Fibroblast of skin of left quadriceps (primary cell): ENCODE data around the gene SLC39A2.
A peak's percentile ranks its signal among the peaks of the same experiment; 100 is the strongest.
"Not testable (repeated sequence)": the region's sequence is repeated elsewhere in the genome, so short reads cannot be mapped to it uniquely, and the experiment has no call there.

ENCODE experiments used
- DNase-seq, 2 experiments: peaks; one replicate each; pipeline ENCODE4 v3.0.0-alpha.2; 2013; ENCODE audit warnings: low read depth in 2 of 2

The SLC39A2 gene

DNA sequence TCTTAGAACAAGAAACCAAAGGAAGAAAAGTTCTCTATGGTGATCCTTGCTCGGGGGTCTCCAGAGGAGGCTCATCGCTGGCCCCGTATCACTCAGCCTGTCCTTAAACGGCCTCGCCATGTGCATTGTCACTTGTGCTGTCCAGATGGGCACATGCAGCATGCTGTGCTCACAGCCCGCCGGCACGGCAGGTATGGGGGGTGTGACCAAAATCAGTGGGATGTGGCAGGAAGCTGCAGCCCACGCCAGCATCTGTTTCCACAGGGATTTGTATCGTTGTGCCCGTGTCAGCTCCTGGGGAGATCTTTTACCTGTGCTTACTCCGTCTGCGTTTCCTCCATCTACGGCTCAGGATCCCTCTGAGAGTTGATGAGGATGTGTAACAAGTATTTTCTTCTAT, 2.6 kb upstream of the SLC39A2 start:
- no peak for DNase-seq

DNA sequence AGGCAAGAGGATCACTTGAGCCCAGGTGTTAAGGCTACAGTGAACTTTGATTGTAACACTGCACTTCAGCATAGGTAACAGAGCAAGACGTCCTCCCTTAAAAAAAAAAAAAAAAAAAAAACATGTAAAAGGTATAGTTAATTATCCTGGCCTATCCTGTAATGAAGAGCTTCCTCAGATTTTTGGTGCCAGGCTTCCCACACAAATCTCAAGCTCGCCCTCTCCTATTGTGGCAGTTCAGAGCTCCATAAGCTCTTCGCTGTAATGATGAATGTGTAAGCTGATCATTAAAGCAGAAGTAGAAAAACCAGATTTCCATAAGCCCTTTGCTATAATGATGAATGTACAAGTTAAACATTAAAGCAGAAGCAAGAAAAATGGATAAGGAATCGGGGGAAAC, 2.0 kb upstream of the SLC39A2 start:
- DNase-seq = no peak

DNA sequence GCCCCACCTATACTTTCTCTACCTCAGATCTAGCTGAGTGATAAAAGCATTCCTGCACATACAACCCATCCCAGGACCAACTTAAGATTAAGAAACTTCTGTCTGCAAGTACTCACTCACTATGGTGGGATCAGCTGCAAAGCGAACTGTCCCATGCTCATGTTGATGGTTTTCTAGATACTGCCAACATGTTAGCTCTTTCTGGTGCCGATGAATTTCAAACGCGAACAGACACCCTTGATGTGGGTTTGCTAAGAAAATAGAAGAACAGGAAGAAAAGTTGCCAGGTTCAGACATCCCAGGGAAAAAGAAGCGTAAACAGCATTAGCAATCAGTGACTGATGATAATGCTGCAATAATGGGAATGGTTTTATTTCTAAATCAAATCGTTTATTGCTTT, 1.5 kb upstream of the SLC39A2 start:
- DNase-seq = no peak

DNA sequence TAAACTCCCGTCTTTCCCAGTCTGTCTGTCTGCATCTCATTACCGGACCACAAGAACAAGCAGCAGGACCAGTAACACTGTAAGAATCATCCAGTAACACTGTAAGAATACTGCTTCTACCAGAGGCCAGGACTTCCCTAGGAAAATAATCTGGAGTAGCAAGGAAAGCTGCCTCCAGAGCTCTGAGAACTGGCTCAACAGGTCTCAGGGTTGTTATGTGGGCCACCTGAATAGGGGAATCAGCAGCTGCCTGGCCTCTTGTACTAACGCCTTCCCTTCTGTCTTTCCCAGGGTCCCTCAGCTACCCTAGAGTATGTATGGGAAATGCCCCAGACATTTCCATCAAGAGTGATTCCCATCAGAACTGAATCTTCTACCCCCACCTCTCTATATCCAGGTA, 954 bp upstream of the SLC39A2 start:
- no peak for DNase-seq

DNA sequence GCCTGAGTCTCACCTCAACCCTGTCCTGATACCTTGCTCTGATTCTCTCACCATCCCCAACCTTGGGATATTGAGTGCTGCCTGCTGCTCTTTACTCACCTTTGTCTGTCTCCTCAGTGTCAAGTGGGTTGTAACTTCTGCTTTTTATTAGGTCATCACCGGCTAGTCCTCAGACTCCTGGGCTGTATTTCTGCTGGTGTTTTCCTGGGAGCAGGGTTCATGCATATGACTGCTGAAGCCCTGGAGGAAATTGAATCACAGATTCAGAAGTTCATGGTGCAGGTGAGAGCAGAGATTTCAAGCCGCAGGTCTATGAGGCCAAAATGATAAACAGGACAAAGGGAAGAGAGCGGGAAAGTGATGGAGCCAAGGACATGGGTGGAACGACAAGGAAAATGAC, 498 bp downstream of the SLC39A2 start:
- DNase-seq = no peak

DNA sequence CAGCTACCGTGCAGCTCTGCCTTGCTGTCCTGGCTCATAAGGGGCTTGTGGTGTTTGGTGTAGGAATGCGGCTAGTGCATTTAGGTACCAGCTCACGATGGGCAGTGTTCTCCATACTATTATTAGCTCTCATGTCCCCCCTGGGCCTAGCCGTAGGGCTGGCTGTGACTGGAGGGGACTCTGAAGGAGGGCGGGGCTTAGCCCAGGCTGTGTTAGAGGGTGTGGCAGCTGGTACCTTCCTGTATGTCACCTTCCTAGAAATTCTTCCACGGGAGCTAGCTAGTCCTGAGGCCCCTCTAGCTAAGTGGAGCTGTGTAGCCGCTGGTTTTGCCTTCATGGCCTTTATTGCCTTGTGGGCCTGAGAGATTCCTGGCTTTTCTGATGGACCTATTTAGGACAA, 2.1 kb downstream of the SLC39A2 start:
- DNase-seq = no peak

DNA sequence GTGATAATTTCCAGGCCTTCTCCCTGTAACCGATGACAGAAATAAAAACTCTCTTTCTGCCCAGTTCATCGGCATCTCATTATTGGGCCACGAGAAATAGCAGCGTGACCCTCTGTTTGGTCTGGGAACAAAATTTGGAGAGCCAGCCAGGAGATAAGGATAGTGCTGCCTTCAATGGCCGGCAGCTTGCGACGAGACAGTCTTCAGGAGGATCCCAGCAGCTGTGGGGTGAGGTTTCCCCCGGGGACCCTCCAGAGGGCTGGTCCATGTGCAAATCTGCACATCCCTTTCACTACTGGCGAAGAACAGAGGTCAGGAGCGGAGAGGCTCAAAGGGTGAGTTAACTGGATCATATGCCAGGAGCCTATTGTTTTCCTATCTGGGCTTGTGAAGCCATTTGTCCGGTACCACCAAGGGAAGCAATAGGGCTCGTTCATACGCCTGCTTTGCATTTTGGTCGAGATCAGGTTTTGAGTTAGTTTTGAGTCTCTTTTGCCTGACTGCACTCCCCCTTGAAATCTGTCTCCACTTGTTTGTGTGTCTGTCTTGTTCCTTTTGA, 4.8 kb downstream of the SLC39A2 start:
- DNase-seq = no peak

DNA sequence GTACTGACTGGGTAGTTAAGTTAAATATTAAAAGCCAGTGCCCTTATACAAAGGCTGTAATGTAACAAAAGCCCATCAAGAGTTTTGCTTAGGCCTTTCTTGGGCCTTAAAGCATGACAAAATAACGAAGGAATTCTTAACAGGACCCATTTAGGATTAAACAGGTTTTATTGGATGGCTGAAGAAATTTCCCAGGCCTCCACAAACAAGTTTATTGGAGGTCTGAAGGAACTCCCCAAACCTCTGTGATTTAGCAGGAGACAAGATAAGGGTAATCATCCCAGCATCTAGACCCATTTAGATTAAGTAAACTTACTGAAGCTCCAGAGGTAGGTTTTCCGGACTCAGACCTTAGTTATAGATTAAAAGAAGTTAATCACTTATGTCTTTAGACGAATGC, 10.6 kb downstream of the SLC39A2 start:
- not testable (repeated sequence) for DNase-seq

DNA sequence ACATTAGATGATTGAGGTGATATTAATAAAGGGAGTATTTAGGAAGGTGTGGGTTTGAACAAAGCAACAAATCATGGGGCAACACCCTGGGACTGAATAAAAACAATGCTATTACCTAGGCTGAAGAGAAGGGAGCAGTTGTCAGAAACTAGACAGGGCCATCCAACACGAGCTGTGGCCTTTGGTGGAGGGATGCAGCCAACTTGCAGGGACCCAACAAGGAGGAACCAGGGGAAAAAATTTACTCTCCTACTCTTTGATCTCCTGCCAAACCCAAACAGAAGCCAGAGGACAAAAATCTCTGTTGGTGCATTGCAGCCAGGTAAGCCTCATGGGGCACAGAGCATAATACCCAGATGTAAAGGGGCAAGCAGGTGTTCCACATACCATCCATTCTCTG, 12.0 kb downstream of the SLC39A2 start:
- no peak for DNase-seq

DNA sequence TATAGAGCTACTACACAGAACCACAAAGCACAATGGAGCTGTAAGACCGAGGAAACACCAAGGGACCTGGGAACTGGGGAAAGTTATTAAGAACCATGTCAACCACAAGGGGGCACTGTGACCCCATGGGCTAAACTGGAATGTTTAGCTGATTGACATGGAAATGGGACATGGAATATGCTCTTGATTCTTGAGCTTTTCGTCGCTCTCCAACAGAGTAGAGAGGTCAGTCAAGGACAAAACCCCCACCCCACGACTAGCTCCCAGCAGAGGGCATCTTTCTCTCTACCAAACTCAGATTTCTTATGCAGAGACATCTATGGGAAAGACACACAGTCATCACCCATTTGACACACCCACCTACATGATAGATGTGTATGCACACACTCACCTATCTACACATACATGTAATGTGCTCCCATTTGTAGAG, 15.7 kb downstream of the SLC39A2 start:
- peak; percentile 56 for DNase-seq

DNA sequence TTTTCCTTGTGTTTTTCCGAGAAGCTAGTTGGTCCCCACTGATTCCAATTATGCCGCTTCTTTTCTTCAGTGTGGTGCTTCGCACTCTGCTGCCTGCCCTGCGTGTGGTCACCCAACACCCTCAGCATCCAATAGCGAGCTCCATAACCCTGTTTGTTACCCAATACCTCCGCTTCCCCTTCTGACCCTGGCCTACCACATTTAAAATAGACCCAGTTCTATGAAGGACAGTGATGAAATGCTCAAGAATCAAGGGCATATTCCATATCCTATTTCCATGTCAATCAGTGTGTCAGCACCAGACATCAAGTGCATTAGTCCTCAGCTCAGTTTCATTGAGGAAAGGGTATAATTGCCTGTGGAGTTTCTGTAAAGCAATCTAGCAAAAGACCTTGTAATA, 16.2 kb downstream of the SLC39A2 start:
- no peak for DNase-seq

DNA sequence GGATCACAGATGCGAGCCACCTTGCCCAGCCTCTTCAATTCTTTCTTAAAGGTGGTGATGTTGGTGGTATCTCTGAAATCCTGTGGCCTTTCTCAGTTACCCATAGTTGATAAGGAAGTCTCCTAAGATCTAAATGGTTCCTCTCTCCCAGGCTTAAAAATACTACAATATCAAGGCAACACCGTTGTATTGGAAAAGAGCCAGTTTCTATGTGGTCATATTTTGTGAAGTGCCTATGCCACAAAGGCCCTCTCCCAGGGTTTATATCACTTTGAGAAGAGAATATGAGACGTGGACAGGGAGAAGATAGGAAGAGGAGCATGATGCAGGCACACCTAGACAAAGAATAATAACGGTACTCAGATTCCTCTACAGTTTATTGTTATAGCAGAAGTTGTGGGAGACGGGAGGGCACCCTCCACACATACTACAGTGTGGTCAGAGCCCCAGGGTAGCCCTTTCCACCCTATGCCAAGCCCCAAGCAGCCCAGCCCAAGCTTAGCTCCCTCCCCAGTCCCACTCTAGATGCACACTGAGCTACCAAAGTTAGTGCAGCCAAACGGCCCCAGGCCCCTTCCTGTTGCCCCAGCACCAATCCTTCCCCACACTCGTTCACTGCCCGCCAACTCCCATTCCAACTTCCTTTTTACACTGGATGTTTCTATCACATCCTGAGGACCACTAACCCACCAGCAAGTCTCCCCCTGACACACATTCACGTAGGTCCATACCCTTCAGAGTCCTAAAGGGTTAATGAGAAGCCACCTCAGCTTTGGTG, 17.5 kb downstream of the SLC39A2 start:
- DNase-seq = no peak

DNA sequence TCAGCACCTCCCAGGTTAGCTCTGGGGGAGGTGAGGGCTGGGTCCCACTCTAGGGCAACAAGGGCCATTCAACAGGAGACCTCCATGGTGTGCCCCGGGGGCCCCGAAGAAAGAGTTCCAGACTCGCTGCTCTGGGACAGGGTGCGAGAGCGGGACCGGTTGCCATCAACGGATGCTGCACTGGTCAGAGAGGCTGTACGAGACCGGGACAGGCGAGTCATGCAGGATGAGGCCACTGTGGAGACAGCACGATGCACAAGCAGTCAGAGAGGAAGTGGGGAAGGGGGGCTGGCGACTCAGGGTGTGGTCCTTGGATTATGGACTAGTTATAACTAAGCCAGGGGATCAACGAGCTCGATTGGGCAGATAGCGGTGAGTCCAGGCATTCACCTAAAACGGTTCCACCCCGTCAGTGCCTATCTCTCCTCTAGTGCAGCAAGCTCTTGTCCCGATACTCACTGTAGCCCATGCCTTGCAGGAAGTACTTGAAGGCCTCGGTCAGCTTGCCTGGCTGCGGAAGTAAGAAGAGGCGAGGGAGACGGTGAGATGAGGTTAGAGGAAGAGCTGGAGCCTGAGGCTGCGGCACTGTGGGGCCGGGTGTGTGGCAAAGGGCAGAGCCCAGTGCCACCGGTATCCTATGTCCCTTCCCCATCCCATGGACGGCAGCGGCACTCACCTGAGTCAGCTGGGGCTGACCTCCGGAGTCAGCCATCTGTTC, 18.6 kb downstream of the SLC39A2 start:
- DNase-seq = no peak

DNA sequence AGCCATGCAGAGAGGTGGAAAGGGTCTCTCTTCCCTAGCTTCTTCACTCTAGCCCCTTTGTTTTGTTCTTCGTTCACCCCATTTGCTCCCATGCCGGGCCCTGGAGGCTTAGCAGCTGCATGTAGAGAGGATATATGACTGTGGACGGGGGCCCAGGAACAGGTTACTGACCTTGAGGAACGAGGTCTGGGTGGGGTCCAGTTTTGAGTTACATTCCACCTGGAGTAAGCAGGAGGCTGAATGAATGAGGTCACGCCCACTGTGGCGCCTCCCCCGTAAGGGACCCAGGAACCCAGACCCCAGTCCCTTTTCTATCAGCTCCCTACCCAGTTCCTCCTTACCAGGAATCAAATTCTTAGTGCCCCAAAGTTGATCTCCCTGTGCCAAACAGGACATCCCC, 19.2 kb downstream of the SLC39A2 start:
- no peak for DNase-seq

DNA sequence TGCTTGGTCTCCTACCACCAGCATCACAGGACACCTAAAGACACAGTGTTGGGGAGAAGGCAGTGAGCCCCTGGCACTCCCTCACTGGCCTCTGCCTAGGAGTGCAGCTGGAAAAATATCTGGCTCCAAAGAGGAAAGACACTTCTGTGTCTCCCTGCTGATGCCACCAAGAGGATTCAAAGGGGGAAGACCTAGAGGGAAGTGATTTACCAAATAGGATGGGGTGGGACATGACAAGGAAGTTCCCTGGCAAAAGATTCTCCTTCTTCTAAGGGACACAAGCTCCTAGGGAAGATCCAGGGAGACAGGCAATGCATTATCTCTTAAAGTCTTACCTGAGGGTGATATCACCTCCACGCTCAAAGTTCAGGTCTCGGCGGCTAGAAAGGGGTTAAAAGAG, 19.7 kb downstream of the SLC39A2 start:
- DNase-seq = no peak

DNA sequence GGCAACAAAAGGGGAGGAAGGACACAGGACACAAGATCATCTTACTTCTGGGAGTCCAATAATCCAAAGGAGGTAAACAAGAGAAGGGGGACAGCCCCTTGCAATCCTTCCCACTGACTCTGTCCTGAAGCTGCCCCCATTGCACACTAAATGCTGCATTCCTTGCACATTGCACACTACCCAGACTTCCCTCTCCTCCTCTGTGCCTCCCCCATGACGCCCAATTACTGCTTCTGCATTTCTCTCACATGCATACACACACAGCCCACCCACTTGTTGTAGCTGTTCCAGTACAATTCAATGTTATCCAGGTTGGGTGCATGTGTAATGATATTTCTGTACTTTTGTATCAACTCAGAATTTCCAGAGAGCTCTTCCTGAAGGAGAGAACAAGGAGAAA, 20.3 kb downstream of the SLC39A2 start:
- DNase-seq = no peak

DNA sequence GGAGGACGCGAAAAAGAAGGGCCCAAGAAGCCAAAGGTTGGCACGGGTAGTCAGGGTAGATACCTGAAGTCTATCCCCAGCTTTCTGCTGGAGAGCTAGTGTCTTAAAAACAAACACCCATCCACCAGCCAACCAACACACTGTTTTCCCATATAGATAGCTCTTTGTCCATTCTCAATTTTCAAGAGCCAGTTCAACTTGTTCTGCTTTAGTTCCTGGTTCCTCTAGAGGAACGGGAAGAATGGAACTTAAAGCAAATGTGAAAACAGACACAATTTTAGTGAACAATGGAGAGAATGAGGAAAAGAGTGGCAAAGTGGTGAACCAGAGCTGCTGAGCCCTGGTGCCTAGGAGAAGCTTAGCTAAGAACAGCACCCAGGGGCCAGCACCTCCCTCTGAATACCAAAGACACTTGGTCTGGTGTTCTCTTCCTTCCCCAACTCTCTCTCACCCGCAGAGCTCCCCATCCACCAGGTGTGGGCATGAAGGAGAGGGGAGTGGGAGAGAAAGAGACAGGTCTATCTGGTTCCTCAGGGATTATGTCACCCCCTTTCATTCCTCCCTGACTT, 22.0 kb downstream of the SLC39A2 start:
- DNase-seq = no peak

DNA sequence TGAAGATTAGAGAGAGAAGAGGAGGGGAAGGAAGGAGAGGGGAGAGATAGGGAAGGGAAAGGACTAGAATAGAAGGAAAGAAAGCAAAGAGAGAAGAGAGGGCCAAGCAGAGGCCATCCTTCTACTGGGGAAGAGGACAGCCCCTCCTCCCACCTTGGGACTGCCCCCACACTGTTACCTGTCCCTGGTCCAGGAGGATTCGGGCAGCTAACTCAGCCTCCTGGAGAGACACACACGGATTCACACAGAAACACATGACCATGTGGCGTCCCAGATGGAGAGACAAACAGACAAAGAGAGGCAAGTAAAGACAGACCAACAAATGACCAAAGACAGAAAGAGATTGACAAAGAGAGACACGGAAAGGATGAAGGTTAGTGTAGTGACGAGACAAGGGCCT, 23.6 kb downstream of the SLC39A2 start:
- DNase-seq = no peak

DNA sequence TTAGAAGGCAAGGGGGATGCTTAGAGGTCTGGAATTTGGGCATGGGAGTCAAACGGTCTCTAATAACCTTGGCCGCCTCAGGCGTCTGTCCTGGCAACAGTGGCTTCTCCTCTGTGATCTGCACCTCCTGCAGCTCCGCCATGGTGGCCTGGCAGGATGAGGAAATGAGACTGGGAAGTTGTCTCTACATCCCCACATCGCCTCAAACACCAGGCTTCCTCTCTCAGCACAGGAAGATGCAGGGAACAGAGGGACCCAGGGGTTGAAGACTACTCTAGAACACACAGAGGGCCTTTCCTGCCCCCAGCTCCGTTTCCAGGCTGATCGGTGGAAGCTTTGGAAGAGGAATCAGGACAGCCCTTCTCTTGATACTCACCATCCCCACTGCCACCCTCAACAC, 24.1 kb downstream of the SLC39A2 start:
- no peak for DNase-seq

DNA sequence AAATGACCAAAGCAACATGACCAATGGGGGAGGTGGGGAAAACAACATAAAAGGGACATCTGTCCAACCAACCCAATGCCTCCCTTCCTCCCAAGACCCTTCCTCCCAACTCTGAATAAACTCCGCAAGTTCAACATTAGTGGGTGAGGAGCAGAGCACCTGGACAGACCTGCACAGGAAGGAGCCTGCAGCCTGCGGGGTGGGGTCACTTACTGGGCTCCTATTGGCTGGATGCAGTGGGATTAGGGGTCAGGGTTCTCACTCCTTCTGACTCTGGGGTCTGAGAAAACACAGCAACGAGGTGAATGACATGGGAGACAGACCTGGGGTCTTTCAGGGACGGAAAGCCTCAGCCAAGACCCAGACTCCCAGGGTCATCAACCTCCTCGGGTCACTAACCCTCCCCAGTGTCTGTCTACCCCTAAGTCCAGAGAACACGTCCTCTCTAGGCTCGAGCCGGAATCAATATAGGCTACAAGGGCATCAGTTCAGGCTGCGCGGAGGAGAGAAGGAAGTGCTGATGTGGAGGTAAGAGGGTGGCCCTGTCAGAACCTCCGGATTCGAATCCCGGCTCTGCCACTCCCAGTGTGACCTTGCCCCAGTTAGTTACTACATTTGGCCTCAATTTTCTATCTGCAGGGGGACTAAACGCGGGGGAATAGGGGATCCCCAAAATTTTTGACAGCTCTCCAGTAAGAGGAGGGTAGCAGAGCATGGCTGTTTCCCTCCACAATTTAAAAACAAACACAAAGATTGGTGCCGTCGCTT, 24.9 kb downstream of the SLC39A2 start:
- DNase-seq = no peak

DNA sequence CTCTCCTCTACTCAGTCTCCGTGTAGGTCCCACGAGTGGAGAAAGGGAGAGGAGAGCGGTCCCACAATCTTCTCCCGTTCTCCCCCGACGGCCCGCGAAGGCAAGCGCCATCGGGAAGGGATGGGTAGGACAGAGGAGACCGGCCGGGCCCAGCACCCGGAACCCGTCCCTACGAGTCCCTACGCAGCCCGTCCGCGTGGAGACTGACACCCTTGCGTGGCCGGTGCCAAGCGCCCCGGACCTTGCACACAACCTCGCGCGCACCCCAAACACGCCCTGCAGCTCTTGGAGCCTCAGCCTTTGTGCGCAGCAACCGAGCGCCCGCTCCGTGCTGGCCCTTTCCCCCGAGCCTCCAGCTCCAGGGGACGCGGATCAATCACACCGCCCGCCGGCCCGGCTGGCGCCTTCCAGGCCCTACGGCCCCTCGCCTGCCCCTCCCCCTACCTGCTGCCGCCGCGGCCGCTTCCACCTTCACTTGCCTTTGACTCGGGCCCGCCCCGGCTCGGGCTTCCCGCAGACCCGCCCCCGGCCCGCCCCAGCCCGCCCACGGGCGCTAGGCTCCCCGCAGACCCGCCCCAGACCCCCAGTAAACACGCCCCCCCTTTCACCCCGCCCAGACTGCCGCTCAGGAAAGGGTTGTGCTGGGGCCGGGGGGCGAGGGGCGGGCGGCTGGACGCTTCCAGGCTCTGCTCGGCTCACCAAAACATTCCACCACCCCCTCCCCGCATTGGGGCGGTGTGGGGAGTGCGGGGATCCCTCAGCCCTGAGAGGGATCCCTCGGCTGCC, 25.7 kb downstream of the SLC39A2 start, which contains the start of gene NDRG2:
Gene NDRG2 (minus strand): TSS at position 477 of the 786 bp plus-strand sequence. CDS start 1,746 bp downstream, outside the sequence.
- no peak for DNase-seq
